SK-N-SH treated with all-trans-retinoic acid at 6 μM for 48 hours (cell line): Measurements from ENCODE around the gene SYCE1.
A peak's percentile ranks its signal among the peaks of the same experiment; 100 is the strongest.
"Not testable (repeated sequence)": the region's sequence is repeated elsewhere in the genome, so short reads cannot be mapped to it uniquely, and the experiment has no call there.

Experiments
- ATAC-seq: fragments of 200-7000 bp; cut with Tn5 transposase; 3 replicates; pipeline ENCODE4 v1.9.1; 2020; ENCODE audit warnings: mild to moderate bottlenecking, moderate library complexity
- ARNTL ChIP-seq: fragments of 450-650 bp; formaldehyde crosslinking; IDR thresholded peaks from 2 replicates; pipeline ENCODE4 v1.5.0; 2020; ENCODE audit warnings: low read depth, mild to moderate bottlenecking, moderate library complexity, borderline replicate concordance
- BACH2 ChIP-seq: fragments of 250-450 bp; sonication (Bioruptor Pico); IDR thresholded peaks from 2 replicates; pipeline ENCODE4 v1.9.0; 2021; ENCODE audit warnings: mild to moderate bottlenecking, borderline replicate concordance
- ESRRG ChIP-seq: fragments of 250-450 bp; sonication (Bioruptor Pico); IDR thresholded peaks from 2 replicates; pipeline ENCODE4 v1.6.1; 2021; ENCODE audit warnings: mild to moderate bottlenecking
- GLIS3 ChIP-seq: fragments of 250-450 bp; sonication (Bioruptor Pico); IDR thresholded peaks from 2 replicates; pipeline ENCODE4 v1.5.0; 2020; ENCODE audit warnings: mild to moderate bottlenecking, moderate library complexity
- ISL1 ChIP-seq: fragments of 250-450 bp; sonication (Bioruptor Pico); IDR thresholded peaks from 2 replicates; pipeline ENCODE4 v2.1.2; 2022; ENCODE audit warnings: mild to moderate bottlenecking, moderate library complexity
- OSR1 ChIP-seq: fragments of 250-450 bp; sonication (Bioruptor Pico); IDR thresholded peaks from 2 replicates; pipeline ENCODE4 v1.8.0; 2022; ENCODE audit warnings: moderate library complexity, mild to moderate bottlenecking, inconsistent platforms
- PPARA ChIP-seq: fragments of 250-450 bp; sonication (Bioruptor Pico); IDR thresholded peaks from 2 replicates; pipeline ENCODE4 v1.5.0; 2020; ENCODE audit warnings: mild to moderate bottlenecking, borderline replicate concordance
- RARB ChIP-seq: fragments of 250-450 bp; sonication (Bioruptor Pico); IDR thresholded peaks from 2 replicates; pipeline ENCODE4 v1.8.0; 2021; ENCODE audit warnings: mild to moderate bottlenecking, moderate library complexity
- SNAI2 ChIP-seq: fragments of 250-450 bp; sonication (Bioruptor Pico); IDR thresholded peaks from 2 replicates; pipeline ENCODE4 v1.5.0; 2020; ENCODE audit warnings: mild to moderate bottlenecking, moderate library complexity
- TCF4 ChIP-seq: fragments of 250-450 bp; sonication (Bioruptor Pico); IDR thresholded peaks from 2 replicates; pipeline ENCODE4 v1.8.0; 2021; ENCODE audit warnings: mild to moderate bottlenecking, moderate library complexity, borderline replicate concordance
- TOX ChIP-seq: fragments of 250-450 bp; sonication (Bioruptor Pico); IDR thresholded peaks from 2 replicates; pipeline ENCODE4 v1.8.0; 2021; ENCODE audit warnings: mild to moderate bottlenecking, moderate library complexity, borderline replicate concordance
- ZC3H10 ChIP-seq: fragments of 250-450 bp; sonication (Bioruptor Pico); IDR thresholded peaks from 2 replicates; pipeline ENCODE4 v1.5.1; 2021; ENCODE audit warnings: mild to moderate bottlenecking, moderate library complexity
- ZFP30 ChIP-seq: fragments of 450-650 bp; formaldehyde crosslinking; IDR thresholded peaks from 2 replicates; pipeline ENCODE4 v1.5.0; 2022; ENCODE audit warnings: mild to moderate bottlenecking, moderate library complexity
- ZNF565 ChIP-seq: fragments of 450-650 bp; formaldehyde crosslinking; conservative IDR thresholded peaks from 2 replicates; pipeline ENCODE4 v1.5.0; 2020; ENCODE audit warnings: low read depth, mild to moderate bottlenecking, moderate library complexity
- ZNF70 ChIP-seq: fragments of 450-650 bp; formaldehyde crosslinking; IDR thresholded peaks from 2 replicates; pipeline ENCODE4 v1.5.0; 2020; ENCODE audit warnings: mild to moderate bottlenecking, moderate library complexity
- ZNF8 ChIP-seq: fragments of 450-650 bp; formaldehyde crosslinking; IDR thresholded peaks from 2 replicates; pipeline ENCODE4 v1.5.0; 2020; ENCODE audit warnings: mild to moderate bottlenecking, moderate library complexity
- TF ChIP-seq, protein P1 (sequence below): fragments of 250-450 bp; sonication (Bioruptor Pico); IDR thresholded peaks from 2 replicates; pipeline ENCODE4 v1.8.0; 2020; ENCODE audit warnings: mild to moderate bottlenecking, moderate library complexity, borderline replicate concordance
- TF ChIP-seq, protein P2 (sequence below): fragments of 250-450 bp; sonication (Bioruptor Pico); IDR thresholded peaks from 2 replicates; pipeline ENCODE4 v1.5.0; 2020; ENCODE audit warnings: mild to moderate bottlenecking, moderate library complexity
- TF ChIP-seq, protein P3 (sequence below): fragments of 250-450 bp; sonication (Bioruptor Pico); IDR thresholded peaks from 2 replicates; pipeline ENCODE4 v1.5.1; 2021; ENCODE audit warnings: mild to moderate bottlenecking, moderate library complexity
- TF ChIP-seq, protein P4 (sequence below): fragments of 250-450 bp; sonication (Bioruptor Pico); IDR thresholded peaks from 2 replicates; pipeline ENCODE4 v1.5.1; 2020; ENCODE audit warnings: low read depth, mild to moderate bottlenecking, moderate library complexity

The SYCE1 gene

DNA sequence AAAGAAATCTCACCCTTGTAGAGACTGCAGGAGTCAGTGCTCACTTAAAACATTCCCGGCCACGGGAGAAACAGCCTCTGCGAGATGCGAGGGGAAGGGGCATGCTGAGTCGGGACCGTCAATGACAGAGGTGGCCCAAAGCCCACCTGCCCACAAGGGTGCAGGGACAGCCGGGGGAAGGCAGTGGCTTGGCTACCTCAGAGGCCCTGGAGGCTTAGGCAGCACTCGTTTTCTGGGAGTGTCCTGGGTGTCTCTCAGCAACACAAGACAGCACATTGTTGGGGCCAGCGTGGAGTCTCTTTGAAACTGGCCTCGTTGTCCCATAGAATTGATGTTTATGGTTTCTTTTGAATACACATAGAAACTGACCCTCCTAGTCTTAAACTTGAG is 25.6 kb upstream of the SYCE1 start:
- TF ChIP-seq PPARA (CRISPR knock-in tag): no peak
- TF ChIP-seq ZNF70 (CRISPR knock-in tag): no peak
- no peak for TF ChIP-seq ZC3H10 (CRISPR knock-in tag)
- TF ChIP-seq, protein P1, sequence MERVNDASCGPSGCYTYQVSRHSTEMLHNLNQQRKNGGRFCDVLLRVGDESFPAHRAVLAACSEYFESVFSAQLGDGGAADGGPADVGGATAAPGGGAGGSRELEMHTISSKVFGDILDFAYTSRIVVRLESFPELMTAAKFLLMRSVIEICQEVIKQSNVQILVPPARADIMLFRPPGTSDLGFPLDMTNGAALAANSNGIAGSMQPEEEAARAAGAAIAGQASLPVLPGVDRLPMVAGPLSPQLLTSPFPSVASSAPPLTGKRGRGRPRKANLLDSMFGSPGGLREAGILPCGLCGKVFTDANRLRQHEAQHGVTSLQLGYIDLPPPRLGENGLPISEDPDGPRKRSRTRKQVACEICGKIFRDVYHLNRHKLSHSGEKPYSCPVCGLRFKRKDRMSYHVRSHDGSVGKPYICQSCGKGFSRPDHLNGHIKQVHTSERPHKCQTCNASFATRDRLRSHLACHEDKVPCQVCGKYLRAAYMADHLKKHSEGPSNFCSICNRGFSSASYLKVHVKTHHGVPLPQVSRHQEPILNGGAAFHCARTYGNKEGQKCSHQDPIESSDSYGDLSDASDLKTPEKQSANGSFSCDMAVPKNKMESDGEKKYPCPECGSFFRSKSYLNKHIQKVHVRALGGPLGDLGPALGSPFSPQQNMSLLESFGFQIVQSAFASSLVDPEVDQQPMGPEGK (CRISPR knock-in tag): no peak
- no peak for TF ChIP-seq TOX
- TF ChIP-seq, protein P2, sequence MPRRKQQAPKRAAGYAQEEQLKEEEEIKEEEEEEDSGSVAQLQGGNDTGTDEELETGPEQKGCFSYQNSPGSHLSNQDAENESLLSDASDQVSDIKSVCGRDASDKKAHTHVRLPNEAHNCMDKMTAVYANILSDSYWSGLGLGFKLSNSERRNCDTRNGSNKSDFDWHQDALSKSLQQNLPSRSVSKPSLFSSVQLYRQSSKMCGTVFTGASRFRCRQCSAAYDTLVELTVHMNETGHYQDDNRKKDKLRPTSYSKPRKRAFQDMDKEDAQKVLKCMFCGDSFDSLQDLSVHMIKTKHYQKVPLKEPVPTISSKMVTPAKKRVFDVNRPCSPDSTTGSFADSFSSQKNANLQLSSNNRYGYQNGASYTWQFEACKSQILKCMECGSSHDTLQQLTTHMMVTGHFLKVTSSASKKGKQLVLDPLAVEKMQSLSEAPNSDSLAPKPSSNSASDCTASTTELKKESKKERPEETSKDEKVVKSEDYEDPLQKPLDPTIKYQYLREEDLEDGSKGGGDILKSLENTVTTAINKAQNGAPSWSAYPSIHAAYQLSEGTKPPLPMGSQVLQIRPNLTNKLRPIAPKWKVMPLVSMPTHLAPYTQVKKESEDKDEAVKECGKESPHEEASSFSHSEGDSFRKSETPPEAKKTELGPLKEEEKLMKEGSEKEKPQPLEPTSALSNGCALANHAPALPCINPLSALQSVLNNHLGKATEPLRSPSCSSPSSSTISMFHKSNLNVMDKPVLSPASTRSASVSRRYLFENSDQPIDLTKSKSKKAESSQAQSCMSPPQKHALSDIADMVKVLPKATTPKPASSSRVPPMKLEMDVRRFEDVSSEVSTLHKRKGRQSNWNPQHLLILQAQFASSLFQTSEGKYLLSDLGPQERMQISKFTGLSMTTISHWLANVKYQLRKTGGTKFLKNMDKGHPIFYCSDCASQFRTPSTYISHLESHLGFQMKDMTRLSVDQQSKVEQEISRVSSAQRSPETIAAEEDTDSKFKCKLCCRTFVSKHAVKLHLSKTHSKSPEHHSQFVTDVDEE (CRISPR knock-in tag): no peak
- no peak for TF ChIP-seq SNAI2 (CRISPR knock-in tag)
- no peak for TF ChIP-seq ZFP30 (CRISPR knock-in tag)
- no peak for TF ChIP-seq ZNF8 (CRISPR knock-in tag)
- TF ChIP-seq BACH2: no peak
- no peak for TF ChIP-seq ESRRG (CRISPR knock-in tag)
- TF ChIP-seq, protein P3, sequence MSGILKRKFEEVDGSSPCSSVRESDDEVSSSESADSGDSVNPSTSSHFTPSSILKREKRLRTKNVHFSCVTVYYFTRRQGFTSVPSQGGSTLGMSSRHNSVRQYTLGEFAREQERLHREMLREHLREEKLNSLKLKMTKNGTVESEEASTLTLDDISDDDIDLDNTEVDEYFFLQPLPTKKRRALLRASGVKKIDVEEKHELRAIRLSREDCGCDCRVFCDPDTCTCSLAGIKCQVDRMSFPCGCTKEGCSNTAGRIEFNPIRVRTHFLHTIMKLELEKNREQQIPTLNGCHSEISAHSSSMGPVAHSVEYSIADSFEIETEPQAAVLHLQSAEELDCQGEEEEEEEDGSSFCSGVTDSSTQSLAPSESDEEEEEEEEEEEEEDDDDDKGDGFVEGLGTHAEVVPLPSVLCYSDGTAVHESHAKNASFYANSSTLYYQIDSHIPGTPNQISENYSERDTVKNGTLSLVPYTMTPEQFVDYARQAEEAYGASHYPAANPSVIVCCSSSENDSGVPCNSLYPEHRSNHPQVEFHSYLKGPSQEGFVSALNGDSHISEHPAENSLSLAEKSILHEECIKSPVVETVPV (CRISPR knock-in tag): no peak
- TF ChIP-seq ZNF565: no peak
- TF ChIP-seq GLIS3: no peak
- no peak for TF ChIP-seq ISL1 (CRISPR knock-in tag)
- no peak for TF ChIP-seq OSR1
- no peak for TF ChIP-seq ARNTL
- no peak for TF ChIP-seq TCF4 (CRISPR knock-in tag)
- TF ChIP-seq, protein P4, sequence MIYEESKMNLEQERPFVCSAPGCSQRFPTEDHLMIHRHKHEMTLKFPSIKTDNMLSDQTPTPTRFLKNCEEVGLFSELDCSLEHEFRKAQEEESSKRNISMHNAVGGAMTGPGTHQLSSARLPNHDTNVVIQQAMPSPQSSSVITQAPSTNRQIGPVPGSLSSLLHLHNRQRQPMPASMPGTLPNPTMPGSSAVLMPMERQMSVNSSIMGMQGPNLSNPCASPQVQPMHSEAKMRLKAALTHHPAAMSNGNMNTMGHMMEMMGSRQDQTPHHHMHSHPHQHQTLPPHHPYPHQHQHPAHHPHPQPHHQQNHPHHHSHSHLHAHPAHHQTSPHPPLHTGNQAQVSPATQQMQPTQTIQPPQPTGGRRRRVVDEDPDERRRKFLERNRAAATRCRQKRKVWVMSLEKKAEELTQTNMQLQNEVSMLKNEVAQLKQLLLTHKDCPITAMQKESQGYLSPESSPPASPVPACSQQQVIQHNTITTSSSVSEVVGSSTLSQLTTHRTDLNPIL (CRISPR knock-in tag): no peak
- no peak for TF ChIP-seq RARB (CRISPR knock-in tag)
- TF ChIP-seq, all 23 proteins: peak for 0
- ATAC-seq: no peak

DNA sequence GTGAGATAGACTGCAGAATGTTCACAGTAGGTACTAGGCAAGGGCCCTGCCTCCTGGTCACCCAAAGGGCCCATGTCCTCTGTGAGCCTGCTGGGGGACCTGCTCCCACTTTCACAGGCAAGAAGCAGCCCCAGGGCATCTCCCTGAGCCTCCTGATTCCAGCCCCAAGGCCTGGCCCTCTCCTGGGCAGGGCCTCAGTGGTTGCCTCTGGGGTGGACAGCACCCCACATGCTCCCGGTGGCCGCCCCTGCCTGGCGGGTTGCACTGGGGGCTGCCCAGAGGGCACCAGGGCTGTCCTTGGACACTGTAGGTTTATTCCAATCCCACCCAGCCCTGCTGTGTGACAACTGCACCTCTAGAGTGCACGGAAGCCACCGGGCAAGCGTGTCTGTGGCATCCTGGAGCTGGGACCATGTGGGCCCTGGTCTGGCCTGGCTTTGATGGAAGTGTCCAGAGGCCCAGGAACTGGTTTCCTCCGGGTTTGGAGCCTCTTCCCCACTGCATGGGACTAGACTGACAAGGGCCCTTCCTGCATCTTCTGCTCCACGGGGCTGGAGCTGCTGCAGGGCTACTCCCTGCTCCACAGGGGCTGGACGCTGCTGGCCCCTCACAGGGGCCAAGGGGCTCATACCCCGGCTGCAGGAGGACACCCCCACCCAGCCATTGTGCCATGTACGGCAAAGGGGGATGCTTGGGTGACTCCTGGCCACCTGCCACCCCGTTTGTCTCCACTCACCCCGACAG is 25.0 kb upstream of the SYCE1 start:
- ATAC-seq: no peak; the same call in 2 of the 3 replicates
- TF ChIP-seq OSR1: no peak

DNA sequence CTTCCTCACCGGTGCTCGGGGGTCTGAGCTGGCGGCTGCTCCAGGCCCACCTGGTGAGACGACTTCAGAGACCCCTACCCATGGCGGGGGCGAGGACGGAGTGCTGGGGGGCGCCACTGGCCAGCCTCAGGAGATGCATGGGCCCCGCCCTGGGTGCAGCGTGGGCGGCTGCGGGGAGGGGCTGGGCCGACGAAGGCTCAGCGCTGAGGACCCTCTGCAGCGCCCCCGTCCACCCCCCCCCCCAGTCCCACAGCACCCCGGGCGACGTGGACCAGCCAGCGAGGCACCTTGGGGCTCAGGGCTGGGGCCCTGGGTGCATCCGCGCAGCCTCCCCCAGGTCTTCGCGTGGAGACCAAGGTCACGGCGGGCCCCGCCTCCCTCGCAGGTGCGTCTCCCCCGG is 11.7 kb upstream of the SYCE1 start:
- peak; percentile 25; the same call in 2 of the 3 replicates for ATAC-seq

DNA sequence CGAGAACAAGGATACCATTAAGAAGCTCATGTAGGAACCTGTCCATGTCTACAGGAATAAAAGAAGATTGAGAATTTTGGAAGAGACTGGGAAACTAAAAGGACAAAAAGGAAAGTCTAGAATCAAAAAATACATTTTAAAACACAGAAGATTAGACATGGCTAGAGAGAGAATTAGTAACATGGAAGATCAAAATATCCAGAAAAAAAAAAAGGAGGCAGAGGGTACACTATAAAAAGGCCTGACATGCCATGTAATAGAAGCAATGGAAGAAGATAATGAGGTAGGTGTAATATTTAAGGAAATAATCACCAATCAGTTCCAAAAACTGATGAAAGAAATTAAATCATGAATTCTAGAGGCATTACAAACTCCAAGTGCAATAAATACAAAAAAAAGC is 8.1 kb upstream of the SYCE1 start:
- not testable (repeated sequence) for ATAC-seq
- TF ChIP-seq ZFP30 (CRISPR knock-in tag): peak; percentile 90

DNA sequence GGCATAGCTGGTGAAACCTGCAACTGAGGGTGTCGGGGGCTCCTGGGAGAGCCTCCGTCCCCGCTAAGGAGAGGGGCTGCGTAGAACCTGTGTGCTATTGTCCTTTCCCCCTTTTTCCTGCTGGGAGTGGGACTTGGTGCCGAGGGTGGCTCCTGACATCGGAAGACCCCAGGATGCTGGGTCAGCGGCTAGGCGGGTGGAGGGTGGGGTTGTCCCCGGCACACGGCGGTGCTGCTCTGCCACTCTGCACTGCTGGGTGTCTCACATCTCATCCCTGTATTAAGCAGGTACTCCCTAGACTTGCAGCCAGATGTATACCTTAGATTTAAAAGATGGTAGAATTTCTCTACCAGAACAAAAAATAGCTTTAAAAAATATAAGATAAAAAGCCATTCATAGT is 6.7 kb upstream of the SYCE1 start:
- ATAC-seq: not testable (repeated sequence)

DNA sequence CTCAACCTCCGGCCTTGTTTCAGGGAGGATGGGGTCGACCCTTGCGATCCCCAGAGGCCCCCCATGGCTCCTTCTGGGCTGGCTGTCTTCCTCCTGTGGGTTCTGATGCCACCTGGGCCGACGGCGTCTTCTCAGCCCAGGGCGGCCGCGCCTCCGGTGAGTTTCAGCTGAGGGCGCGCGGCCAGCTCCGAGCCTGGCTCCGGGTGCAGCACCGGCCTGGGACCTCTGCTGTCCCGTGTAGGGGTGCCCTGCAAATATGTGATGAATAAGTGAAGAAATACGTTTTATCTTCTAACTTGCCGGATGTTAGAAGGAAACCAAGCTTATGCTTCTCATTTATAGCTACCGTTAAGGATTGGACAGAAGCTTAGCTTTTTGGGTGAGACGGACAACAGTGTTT is 4.4 kb upstream of the SYCE1 start:
- peak; percentile 14; the same call in 2 of the 3 replicates for ATAC-seq

DNA sequence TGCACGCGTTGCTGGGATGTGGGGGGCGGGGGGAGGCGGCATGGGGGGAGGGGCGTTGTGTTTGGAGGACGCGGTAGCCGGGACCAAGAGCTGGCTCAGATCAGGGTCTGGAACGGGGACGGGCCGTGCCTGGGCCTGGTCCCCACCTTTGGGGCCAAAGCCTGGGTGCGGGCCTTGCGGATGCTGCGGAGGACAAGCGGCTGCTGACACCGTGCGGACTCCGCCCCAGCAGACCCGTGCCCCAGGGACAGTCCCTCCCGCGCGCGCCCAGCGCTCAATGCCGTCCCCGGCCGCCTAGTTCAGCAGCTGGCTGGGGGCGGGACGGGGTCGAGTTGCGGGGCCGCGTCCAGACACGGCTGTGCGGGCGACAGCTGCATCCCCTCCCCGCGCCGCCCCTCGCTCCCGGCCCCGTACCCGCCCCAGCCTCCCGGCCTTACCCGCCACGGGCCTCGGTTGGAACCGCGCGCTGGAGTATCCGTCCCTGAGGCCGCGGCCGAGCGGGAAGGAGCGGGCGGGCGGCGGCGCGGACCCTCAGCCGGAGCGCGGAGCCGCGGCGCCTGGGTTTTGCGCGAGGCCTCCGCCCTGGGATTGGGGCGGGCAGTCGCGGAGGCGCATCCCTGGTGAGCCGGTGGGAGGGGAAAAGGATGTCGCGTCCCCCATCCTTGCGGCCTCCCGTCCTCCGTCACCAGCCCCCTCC is 3.6 kb upstream of the SYCE1 start:
- peak; percentile 47 for ATAC-seq
